HEK293T (cell line): ENCODE results near the gene ADPGK.

Experiments
- ARNT ChIP-seq: fragments of 450-650 bp; IDR thresholded peaks from 2 replicates; pipeline ENCODE4 v1.6.1; 2017; ENCODE audit warnings: mild to moderate bottlenecking
- BHLHE40 ChIP-seq: fragments of 450-650 bp; IDR thresholded peaks from 2 replicates; pipeline ENCODE4 v1.6.1; 2016; ENCODE audit warnings: mild to moderate bottlenecking, moderate library complexity, borderline replicate concordance
- CTBP1 ChIP-seq: fragments of 450-650 bp; IDR thresholded peaks from 2 replicates; pipeline ENCODE4 v1.6.1; 2016; ENCODE audit warnings: borderline replicate concordance
- FOXA1 ChIP-seq: fragments of 450-650 bp; IDR thresholded peaks from 2 replicates; pipeline ENCODE4 v1.6.1; 2016; ENCODE audit warnings: mild to moderate bottlenecking
- FOXK2 ChIP-seq: fragments of 450-650 bp; IDR thresholded peaks from 2 replicates; pipeline ENCODE4 v1.6.1; 2016; ENCODE audit warnings: mild to moderate bottlenecking
- FOXM1 ChIP-seq: fragments of 450-650 bp; IDR thresholded peaks from 2 replicates; pipeline ENCODE4 v1.6.1; 2017; ENCODE audit warnings: mild to moderate bottlenecking, borderline replicate concordance
- HDGF ChIP-seq: fragments of 450-650 bp; IDR thresholded peaks from 2 replicates; pipeline ENCODE4 v1.6.1; 2017; ENCODE audit warnings: antibody characterized with exemption, borderline replicate concordance
- SP1 ChIP-seq: fragments of 450-650 bp; IDR thresholded peaks from 2 replicates; pipeline ENCODE4 v1.6.1; 2017
- SUZ12 ChIP-seq: fragments of 450-650 bp; IDR thresholded peaks from 2 replicates; pipeline ENCODE4 v1.6.1; 2016; ENCODE audit warnings: mild to moderate bottlenecking
- ZNF384 ChIP-seq: fragments of 450-650 bp; IDR thresholded peaks from 2 replicates; pipeline ENCODE4 v1.6.1; 2016

DNA sequence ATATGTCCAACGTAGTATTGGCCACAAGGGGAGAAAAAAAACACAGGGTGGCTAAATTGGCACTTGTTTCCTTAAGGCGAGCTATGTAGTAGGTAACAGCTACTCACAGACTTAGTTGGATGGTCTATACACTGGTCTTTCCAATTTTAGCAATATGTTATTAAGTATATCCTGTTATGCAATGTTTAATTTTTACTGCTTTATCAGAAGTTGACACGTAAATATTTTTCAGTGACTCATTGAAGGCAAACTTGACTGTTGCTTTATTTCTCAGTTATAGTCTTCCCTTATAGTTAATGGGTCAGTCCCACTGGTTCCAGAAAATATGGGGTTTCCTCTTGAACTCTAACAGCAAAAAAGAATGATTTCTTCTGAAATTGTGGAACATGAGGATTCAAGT is 46.5 kb downstream of the ADPGK start:
- TF ChIP-seq CTBP1 (no peak), BHLHE40 (no peak), FOXA1 (no peak), ARNT (no peak), SUZ12 (no peak), HDGF (no peak), SP1 (no peak), ZNF384 (no peak), FOXK2 (no peak), FOXM1 (no peak)
